Measurements from ENCODE around the gene LYRM7.

The LYRM7 gene

DNA sequence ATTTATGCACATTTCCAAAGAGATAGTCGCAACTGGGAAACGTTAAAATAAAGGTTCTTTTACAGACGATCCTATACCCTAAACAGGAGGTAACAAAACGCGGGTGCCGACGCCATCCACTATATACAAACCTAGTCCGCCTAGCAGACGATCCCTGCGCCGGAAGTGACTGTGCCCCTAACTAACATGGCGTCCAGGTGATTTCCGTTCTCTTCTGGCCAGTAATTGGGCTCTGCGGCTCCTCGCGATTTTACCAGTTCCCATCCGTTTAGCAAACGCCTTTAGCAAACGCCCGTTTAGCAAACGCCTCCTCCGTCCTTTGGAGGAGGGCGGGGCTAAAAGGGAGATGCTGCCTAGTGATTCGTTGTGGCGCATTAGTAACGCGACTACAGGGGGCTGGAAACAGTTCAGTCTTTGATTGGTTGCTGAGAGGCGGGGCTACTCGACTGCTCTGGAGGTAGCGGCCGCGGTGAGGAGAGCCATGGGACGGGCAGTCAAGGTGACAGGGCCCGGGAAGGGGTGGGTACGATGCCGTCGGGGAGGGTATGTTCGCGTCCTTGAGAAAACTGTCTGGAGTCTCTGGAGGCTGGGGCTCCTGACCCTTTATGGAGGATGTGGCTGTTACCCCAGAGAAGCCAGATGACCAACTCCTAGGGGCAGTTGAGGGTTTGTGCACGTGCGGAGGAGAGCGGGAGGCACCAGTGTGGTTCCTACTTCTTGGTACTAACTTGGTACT lies at the start of gene LYRM7 (continued):
- TF ChIP-seq, protein P1, sequence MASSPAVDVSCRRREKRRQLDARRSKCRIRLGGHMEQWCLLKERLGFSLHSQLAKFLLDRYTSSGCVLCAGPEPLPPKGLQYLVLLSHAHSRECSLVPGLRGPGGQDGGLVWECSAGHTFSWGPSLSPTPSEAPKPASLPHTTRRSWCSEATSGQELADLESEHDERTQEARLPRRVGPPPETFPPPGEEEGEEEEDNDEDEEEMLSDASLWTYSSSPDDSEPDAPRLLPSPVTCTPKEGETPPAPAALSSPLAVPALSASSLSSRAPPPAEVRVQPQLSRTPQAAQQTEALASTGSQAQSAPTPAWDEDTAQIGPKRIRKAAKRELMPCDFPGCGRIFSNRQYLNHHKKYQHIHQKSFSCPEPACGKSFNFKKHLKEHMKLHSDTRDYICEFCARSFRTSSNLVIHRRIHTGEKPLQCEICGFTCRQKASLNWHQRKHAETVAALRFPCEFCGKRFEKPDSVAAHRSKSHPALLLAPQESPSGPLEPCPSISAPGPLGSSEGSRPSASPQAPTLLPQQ (tag by site-specific recombination; IDR thresholded peaks at IDR 0.05), result no peak
- TF ChIP-seq ZNF202 (tag by site-specific recombination; IDR thresholded peaks at IDR 0.05; ENCODE audit: borderline replicate concordance) (no peak), MEIS1 (CRISPR knock-in tag; IDR thresholded peaks at IDR 0.05; ENCODE audit: borderline replicate concordance) (no peak), ZBTB17 (tag by site-specific recombination; IDR thresholded peaks at IDR 0.05) (peak; percentile 82), ZNF274 (IDR thresholded peaks at IDR 0.05; ENCODE audit: low read length) (no peak), ZNF274 (tag by site-specific recombination; IDR thresholded peaks at IDR 0.05; ENCODE audit: borderline replicate concordance) (no peak), KLF8 (tag by site-specific recombination; IDR thresholded peaks at IDR 0.05) (peak; percentile 42; the same call in 1 of the 2 replicates), ZNF335 (tag by site-specific recombination; conservative IDR thresholded peaks at IDR 0.05) (peak; percentile 67), ZNF510 (tag by site-specific recombination; IDR thresholded peaks at IDR 0.05; ENCODE audit: insufficient replicate concordance) (no peak), GLIS1 (tag by site-specific recombination; IDR thresholded peaks at IDR 0.05) (peak; percentile 28; the same call in 1 of the 2 replicates), FEZF1 (tag by site-specific recombination; IDR thresholded peaks at IDR 0.05) (no peak), ZFP37 (tag by site-specific recombination; IDR thresholded peaks at IDR 0.05) (peak; percentile 35), ZNF501 (tag by site-specific recombination; IDR thresholded peaks at IDR 0.05) (0 out of 2 replicates have a peak, but pooled peaks have one; percentile 39), ZNF146 (tag by site-specific recombination; IDR thresholded peaks at IDR 0.05) (no peak), SCRT1 (tag by site-specific recombination; IDR thresholded peaks at IDR 0.05; ENCODE audit: borderline replicate concordance) (no peak), SP7 (tag by site-specific recombination; IDR thresholded peaks at IDR 0.05) (0 out of 2 replicates have a peak, but pooled peaks have one; percentile 35), BCL11B (tag by site-specific recombination; IDR thresholded peaks at IDR 0.05; ENCODE audit: low read depth) (no peak)
- TF ChIP-seq, protein P2, sequence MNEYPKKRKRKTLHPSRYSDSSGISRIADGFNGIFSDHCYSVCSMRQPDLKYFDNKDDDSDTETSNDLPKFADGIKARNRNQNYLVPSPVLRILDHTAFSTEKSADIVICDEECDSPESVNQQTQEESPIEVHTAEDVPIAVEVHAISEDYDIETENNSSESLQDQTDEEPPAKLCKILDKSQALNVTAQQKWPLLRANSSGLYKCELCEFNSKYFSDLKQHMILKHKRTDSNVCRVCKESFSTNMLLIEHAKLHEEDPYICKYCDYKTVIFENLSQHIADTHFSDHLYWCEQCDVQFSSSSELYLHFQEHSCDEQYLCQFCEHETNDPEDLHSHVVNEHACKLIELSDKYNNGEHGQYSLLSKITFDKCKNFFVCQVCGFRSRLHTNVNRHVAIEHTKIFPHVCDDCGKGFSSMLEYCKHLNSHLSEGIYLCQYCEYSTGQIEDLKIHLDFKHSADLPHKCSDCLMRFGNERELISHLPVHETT (tag by site-specific recombination; IDR thresholded peaks at IDR 0.05), result 0 out of 2 replicates have a peak, but pooled peaks have one; percentile 24
- TF ChIP-seq, protein P3, sequence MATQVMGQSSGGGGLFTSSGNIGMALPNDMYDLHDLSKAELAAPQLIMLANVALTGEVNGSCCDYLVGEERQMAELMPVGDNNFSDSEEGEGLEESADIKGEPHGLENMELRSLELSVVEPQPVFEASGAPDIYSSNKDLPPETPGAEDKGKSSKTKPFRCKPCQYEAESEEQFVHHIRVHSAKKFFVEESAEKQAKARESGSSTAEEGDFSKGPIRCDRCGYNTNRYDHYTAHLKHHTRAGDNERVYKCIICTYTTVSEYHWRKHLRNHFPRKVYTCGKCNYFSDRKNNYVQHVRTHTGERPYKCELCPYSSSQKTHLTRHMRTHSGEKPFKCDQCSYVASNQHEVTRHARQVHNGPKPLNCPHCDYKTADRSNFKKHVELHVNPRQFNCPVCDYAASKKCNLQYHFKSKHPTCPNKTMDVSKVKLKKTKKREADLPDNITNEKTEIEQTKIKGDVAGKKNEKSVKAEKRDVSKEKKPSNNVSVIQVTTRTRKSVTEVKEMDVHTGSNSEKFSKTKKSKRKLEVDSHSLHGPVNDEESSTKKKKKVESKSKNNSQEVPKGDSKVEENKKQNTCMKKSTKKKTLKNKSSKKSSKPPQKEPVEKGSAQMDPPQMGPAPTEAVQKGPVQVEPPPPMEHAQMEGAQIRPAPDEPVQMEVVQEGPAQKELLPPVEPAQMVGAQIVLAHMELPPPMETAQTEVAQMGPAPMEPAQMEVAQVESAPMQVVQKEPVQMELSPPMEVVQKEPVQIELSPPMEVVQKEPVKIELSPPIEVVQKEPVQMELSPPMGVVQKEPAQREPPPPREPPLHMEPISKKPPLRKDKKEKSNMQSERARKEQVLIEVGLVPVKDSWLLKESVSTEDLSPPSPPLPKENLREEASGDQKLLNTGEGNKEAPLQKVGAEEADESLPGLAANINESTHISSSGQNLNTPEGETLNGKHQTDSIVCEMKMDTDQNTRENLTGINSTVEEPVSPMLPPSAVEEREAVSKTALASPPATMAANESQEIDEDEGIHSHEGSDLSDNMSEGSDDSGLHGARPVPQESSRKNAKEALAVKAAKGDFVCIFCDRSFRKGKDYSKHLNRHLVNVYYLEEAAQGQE (tag by site-specific recombination; IDR thresholded peaks at IDR 0.05), result 0 out of 2 replicates have a peak, but pooled peaks have one; percentile 18
- TF ChIP-seq, protein P4, sequence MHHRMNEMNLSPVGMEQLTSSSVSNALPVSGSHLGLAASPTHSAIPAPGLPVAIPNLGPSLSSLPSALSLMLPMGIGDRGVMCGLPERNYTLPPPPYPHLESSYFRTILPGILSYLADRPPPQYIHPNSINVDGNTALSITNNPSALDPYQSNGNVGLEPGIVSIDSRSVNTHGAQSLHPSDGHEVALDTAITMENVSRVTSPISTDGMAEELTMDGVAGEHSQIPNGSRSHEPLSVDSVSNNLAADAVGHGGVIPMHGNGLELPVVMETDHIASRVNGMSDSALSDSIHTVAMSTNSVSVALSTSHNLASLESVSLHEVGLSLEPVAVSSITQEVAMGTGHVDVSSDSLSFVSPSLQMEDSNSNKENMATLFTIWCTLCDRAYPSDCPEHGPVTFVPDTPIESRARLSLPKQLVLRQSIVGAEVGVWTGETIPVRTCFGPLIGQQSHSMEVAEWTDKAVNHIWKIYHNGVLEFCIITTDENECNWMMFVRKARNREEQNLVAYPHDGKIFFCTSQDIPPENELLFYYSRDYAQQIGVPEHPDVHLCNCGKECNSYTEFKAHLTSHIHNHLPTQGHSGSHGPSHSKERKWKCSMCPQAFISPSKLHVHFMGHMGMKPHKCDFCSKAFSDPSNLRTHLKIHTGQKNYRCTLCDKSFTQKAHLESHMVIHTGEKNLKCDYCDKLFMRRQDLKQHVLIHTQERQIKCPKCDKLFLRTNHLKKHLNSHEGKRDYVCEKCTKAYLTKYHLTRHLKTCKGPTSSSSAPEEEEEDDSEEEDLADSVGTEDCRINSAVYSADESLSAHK (tag by site-specific recombination; IDR thresholded peaks at IDR 0.05), result no peak
- TF ChIP-seq, protein P5, sequence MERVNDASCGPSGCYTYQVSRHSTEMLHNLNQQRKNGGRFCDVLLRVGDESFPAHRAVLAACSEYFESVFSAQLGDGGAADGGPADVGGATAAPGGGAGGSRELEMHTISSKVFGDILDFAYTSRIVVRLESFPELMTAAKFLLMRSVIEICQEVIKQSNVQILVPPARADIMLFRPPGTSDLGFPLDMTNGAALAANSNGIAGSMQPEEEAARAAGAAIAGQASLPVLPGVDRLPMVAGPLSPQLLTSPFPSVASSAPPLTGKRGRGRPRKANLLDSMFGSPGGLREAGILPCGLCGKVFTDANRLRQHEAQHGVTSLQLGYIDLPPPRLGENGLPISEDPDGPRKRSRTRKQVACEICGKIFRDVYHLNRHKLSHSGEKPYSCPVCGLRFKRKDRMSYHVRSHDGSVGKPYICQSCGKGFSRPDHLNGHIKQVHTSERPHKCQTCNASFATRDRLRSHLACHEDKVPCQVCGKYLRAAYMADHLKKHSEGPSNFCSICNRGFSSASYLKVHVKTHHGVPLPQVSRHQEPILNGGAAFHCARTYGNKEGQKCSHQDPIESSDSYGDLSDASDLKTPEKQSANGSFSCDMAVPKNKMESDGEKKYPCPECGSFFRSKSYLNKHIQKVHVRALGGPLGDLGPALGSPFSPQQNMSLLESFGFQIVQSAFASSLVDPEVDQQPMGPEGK (tag by site-specific recombination; IDR thresholded peaks at IDR 0.05), result peak; percentile 14; the same call in 1 of the 2 replicates
- TF ChIP-seq, protein P6, sequence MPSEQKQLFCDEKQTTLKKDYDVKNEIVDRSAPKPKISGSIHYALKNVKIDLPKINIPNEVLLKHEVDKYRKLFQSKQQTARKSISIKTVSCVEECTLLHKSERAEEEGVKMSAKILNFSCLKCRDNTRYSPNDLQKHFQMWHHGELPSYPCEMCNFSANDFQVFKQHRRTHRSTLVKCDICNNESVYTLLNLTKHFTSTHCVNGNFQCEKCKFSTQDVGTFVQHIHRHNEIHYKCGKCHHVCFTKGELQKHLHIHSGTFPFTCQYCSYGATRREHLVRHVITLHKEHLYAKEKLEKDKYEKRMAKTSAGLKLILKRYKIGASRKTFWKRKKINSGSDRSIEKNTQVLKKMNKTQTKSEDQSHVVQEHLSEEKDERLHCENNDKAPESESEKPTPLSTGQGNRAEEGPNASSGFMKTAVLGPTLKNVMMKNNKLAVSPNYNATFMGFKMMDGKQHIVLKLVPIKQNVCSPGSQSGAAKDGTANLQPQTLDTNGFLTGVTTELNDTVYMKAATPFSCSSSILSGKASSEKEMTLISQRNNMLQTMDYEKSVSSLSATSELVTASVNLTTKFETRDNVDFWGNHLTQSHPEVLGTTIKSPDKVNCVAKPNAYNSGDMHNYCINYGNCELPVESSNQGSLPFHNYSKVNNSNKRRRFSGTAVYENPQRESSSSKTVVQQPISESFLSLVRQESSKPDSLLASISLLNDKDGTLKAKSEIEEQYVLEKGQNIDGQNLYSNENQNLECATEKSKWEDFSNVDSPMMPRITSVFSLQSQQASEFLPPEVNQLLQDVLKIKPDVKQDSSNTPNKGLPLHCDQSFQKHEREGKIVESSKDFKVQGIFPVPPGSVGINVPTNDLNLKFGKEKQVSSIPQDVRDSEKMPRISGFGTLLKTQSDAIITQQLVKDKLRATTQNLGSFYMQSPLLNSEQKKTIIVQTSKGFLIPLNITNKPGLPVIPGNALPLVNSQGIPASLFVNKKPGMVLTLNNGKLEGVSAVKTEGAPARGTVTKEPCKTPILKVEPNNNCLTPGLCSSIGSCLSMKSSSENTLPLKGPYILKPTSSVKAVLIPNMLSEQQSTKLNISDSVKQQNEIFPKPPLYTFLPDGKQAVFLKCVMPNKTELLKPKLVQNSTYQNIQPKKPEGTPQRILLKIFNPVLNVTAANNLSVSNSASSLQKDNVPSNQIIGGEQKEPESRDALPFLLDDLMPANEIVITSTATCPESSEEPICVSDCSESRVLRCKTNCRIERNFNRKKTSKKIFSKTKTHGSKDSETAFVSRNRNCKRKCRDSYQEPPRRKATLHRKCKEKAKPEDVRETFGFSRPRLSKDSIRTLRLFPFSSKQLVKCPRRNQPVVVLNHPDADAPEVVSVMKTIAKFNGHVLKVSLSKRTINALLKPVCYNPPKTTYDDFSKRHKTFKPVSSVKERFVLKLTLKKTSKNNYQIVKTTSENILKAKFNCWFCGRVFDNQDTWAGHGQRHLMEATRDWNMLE (tag by site-specific recombination; conservative IDR thresholded peaks at IDR 0.05; ENCODE audit: low read depth), result peak; percentile 92
